A549 (cell line): ENCODE data around the gene RRBP1. TPM values are rescaled to one million over a fixed set of nuclear protein-coding genes. Genes with fewer than 3 reads are reported as not detected.

Experiments
- ATAC-seq, 2 experiments: fragments of 200-7000 bp in 1 of 2; fragments of >200 bp in 1 of 2; cut with Nextera tagmentation in 1 of 2; cut with Tn5 transposase in 1 of 2; 3 replicates each; pipeline versions ENCODE4 v1.8.0 to v1.9.1; 2018 to 2020; ENCODE audit warnings: mild to moderate bottlenecking in 1 of 2, moderate library complexity in 1 of 2
- CTCF ChIA-PET: fragments of 300-600 bp; sonication (Branson Sonifier 250); formaldehyde crosslinking; extraction: SDS; loops from one replicate; lab custom pipeline; 2021; ENCODE audit warnings: antibody characterized with exemption, inconsistent platforms; lab: Yijun Ruan, JAX
- POLR2A ChIA-PET: fragments of 350-600 bp; formaldehyde crosslinking; extraction: SDS; loops from one replicate; lab custom pipeline; 2021; ENCODE audit warnings: antibody characterized with exemption, inconsistent platforms; lab: Yijun Ruan, JAX
- DNase-seq, 2 experiments: peaks; one replicate each; pipeline versions ENCODE4 v3.0.0 to v3.0.0-alpha.2; 2011 to 2016; ENCODE audit warnings: low read depth in 1 of 2, low spot score in 1 of 2
- FAIRE-seq: peaks from 2 replicates; lab custom pipeline; 2011; peaks lifted over from hg19 to GRCh38; lab: Jason Lieb, UNC
- H3K27ac ChIP-seq, 2 experiments: fragments of >200 bp; sonication (Bioruptor Twin); formaldehyde crosslinking; 3 replicates each; pipeline ENCODE4 v1.5.1; 2016 to 2017
- H3K4me1 ChIP-seq: fragments of >200 bp; sonication (Bioruptor Twin); formaldehyde crosslinking; 3 replicates; pipeline ENCODE4 v1.6.1; 2016
- H3K4me2 ChIP-seq: fragments of >200 bp; sonication (Bioruptor Twin); formaldehyde crosslinking; 3 replicates; pipeline ENCODE4 v1.6.1; 2016
- H3K4me3 ChIP-seq: fragments of >200 bp; sonication (Bioruptor Twin); formaldehyde crosslinking; 3 replicates; pipeline ENCODE4 v1.5.1; 2016
- H3K9me3 ChIP-seq: fragments of >200 bp; sonication (Bioruptor Twin); formaldehyde crosslinking; 3 replicates; pipeline ENCODE4 v1.6.1; 2016
- FOSL2 ChIP-seq, 2 experiments: fragments of 450-650 bp in 1 of 2; fragments of >200 bp in 1 of 2; sonication (Bioruptor Twin) in 1 of 2; formaldehyde crosslinking; IDR thresholded peaks; 2 replicates each; pipeline versions ENCODE4 v1.5.0 to v1.6.1; 2016 to 2020; ENCODE audit warnings: mild to moderate bottlenecking in 1 of 2, moderate library complexity in 1 of 2
- POLR2A ChIP-seq: IDR thresholded peaks from 2 replicates; pipeline ENCODE4 v1.6.1; 2012; ENCODE audit warnings: mild to moderate bottlenecking, low read length
- RAD21 ChIP-seq, 2 experiments: fragments of >200 bp in 1 of 2; sonication (Bioruptor Twin) in 1 of 2; formaldehyde crosslinking in 1 of 2; IDR thresholded peaks in 1 of 2; conservative IDR thresholded peaks in 1 of 2; 2 replicates in 1 of 2; 3 replicates in 1 of 2; pipeline ENCODE4 v1.6.1; 2012 to 2018; ENCODE audit warnings: inconsistent platforms in 1 of 2
- RCOR1 ChIP-seq: fragments of 150-350 bp; IDR thresholded peaks from 2 replicates; pipeline ENCODE4 v1.6.1; 2014; ENCODE audit warnings: antibody characterized with exemption, low read length, low read depth
- SMC3 ChIP-seq: fragments of >200 bp; sonication (Bioruptor Twin); formaldehyde crosslinking; IDR thresholded peaks from 3 replicates; pipeline ENCODE4 v1.6.1; 2018; ENCODE audit warnings: inconsistent platforms
- ZC3H11A ChIP-seq: fragments of 450-650 bp; IDR thresholded peaks from 2 replicates; pipeline ENCODE4 v1.6.1; 2014; ENCODE audit warnings: antibody characterized with exemption, mild to moderate bottlenecking
- ZSCAN20 ChIP-seq: fragments of 250-450 bp; sonication (Bioruptor Pico); IDR thresholded peaks from 2 replicates; pipeline ENCODE4 v1.8.0; 2022; ENCODE audit warnings: mild to moderate bottlenecking, moderate library complexity
- WGBS: methylation state at CpG from one replicate; pipeline ENCODE4 v1.1.6; 2017; ENCODE audit errors: missing lambda C conversion rate; 5-methylcytosine and 5-hydroxymethylcytosine counted together
- polyA plus RNA-seq, 4 experiments: library from polyadenylated mRNA; depleted of rRNA in 3 of 4; stranded (reverse); fragments of >200 nt; fragmentation: RNase III in 1 of 4; extraction: RNeasy Plus Mini Kit Qiagen cat#74134 plus additional on column Dnase treatment in 1 of 4; gene quantifications; 2 replicates in 3 of 4; 3 replicates in 1 of 4; pipeline ENCODE4 v1.2.3, GENCODE V29; 2011 to 2017

Gene RRBP1
- polyA plus RNA-seq, 2 of the 4 experiments (the other 2 are of a cell fraction): 51.6 to 79.6 TPM

DNA sequence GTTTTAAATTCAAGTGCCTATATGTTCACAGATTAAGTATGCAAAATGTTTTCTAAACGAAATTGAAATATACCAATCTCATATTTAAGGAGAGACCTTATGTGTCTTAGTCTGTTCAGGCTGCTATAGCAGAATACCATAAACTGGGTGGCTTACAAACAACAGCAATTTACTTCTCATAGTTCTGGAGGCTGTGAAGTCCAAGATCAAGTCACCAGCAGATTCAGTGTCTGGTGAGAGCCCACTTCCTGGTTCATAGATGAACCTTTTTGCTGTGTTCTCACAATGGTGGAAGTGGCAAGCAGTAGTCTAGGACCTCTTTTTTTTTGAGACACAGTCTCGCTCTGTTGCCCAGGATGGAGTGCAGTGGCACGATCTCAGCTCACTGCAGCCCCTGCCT, 115.7 kb downstream of the RRBP1 start:
- no peak for TF ChIP-seq ZC3H11A
- no peak for TF ChIP-seq FOSL2 (IDR thresholded peaks at IDR 0.05)
- TF ChIP-seq FOSL2 (CRISPR knock-in tag; IDR thresholded peaks at IDR 0.05): no peak
- TF ChIP-seq POLR2A: no peak
- no peak for TF ChIP-seq RCOR1
- no peak for TF ChIP-seq SMC3
- FAIRE-seq (no peak), DNase-seq (no peak), ATAC-seq (no peak)
- no peak overlapping the region for H3K4me3 ChIP-seq
- 88% methylated on average over 3 of the region's 3 CpGs for WGBS
- ChIA-PET POLR2A (no interaction called here), CTCF (interaction anchor here (0.7 to 1.6 kb wide), 3 partner anchors 9 to 26 kb away, joined by 3 read pairs; no protein-coding TSS in a partner anchor)
- peaks cover 43% of the 10 kb centered on the region for H3K4me1 ChIP-seq
- H3K4me2 ChIP-seq: no peak overlapping the region
- H3K27ac ChIP-seq: peak overlapping the region; percentile 17 to 96; a peak in 4 of 6 replicates
- peaks cover 4% of the 10 kb centered on the region; the same call in 1 of the 3 replicates for H3K9me3 ChIP-seq

DNA sequence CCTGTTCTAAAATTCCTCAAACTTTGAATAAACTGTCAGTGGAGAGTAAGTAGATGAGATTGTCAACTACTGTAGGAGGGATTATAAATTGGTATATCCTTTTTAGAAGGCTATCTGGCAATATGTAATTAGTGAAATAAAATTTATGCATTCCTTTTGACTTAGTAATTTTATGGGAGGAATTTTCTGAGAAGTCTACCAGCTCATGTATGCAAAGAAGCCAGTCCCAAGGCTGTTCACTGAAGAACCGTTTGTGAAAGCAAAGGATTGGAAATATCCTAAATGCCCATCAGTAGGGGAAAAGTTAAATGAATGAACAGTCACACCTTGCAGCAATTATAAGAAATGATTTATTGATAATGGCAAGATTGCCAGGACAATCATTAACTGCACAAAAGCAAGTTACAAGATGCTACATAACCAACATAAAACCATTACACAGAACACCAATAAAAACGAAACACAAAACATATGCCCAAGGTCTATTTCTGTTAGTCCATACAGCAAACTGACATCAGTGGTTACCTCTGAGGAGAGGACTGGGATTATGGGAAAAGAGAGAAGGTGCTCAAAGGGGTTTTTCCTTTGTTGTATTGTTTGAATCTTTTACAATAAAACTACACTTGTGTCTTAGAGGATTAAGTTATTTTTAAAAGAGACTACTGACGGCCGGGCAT, 116.7 kb downstream of the RRBP1 start:
- Histone ChIP-seq H3K4me2 (peak overlapping the region; percentile 35), H3K4me3 (no peak overlapping the region), H3K4me1 (peaks cover 50% of the 10 kb centered on the region), H3K27ac (peak overlapping the region; percentile 33 to 96), H3K9me3 (peaks cover 4% of the 10 kb centered on the region; the same call in 1 of the 3 replicates)
- DNase-seq (no peak), ATAC-seq (no peak), FAIRE-seq (peak; percentile 18)
- CTCF ChIA-PET: interaction anchor here (0.7 kb wide), 2 partner anchors 22 to 24 kb away, joined by 3 read pairs; no protein-coding TSS in a partner anchor
- POLR2A ChIA-PET: interaction anchor here (1.3 kb wide), 1 partner anchor 8 kb away, joined by 6 read pairs; no protein-coding TSS in a partner anchor
- WGBS: 49% methylated on average over 4 of the region's 4 CpGs
- no peak for TF ChIP-seq RAD21 (conservative IDR thresholded peaks at IDR 0.05 in 1 of 2, IDR thresholded peaks at IDR 0.05 in 1 of 2)
- no peak for TF ChIP-seq ZSCAN20 (CRISPR knock-in tag)
- TF ChIP-seq FOSL2 (IDR thresholded peaks at IDR 0.05): no peak
- TF ChIP-seq FOSL2 (CRISPR knock-in tag; IDR thresholded peaks at IDR 0.05): peak; percentile 57; the same call in 1 of the 2 replicates

Other genes with a start within 250 kb of the RRBP1 start
- 6.1 and 7.2 TPM in 2 replicates for gene BFSP1, start 150.9 kb downstream of the RRBP1 start, polyA plus RNA-seq (2011; rRNA removed)
- gene BFSP1, start 150.9 kb downstream of the RRBP1 start, polyA plus RNA-seq (2017; fragmentation: RNase III; extraction: RNeasy Plus Mini Kit Qiagen cat#74134 plus additional on column Dnase treatment): 5.8 to 8.6 TPM (median 8.3 TPM) in 3 replicates
- gene DSTN, start 112.2 kb downstream of the RRBP1 start, polyA plus RNA-seq (2011; rRNA removed): 425 and 544 TPM in 2 replicates
- 1,014 to 1,239 TPM (median 1,131 TPM) in 3 replicates for gene DSTN, start 112.2 kb downstream of the RRBP1 start, polyA plus RNA-seq (2017; fragmentation: RNase III; extraction: RNeasy Plus Mini Kit Qiagen cat#74134 plus additional on column Dnase treatment)
- not detected in 2 replicates for gene BANF2, start 17.7 kb upstream of the RRBP1 start, polyA plus RNA-seq (2011; rRNA removed)
- not detected in 3 replicates for gene BANF2, start 17.7 kb upstream of the RRBP1 start, polyA plus RNA-seq (2017; fragmentation: RNase III; extraction: RNeasy Plus Mini Kit Qiagen cat#74134 plus additional on column Dnase treatment)